IMR-90 (cell line): ENCODE data around the gene PBX3. TPM values are rescaled to one million over a fixed set of nuclear protein-coding genes. Genes with fewer than 3 reads are reported as not detected.

Experiments
- ATAC-seq: fragments of 200-7000 bp; cut with Tn5 transposase; 2 replicates; pipeline ENCODE4 v1.9.1; 2020; ENCODE audit warnings: low read depth, mild to moderate bottlenecking, moderate library complexity
- BruUV-seq: library from RNA; stranded (reverse); fragments of 400-500 nt; replicated peaks from 2 replicates; lab custom pipeline; 2021; lab: Mats Ljungman, UMichigan
- CTCF ChIA-PET: fragments of 300-600 bp; formaldehyde crosslinking; extraction: SDS; loops from one replicate; lab custom pipeline; 2021; ENCODE audit warnings: antibody characterized with exemption; lab: Yijun Ruan, JAX
- POLR2A ChIA-PET: fragments of 300-600 bp; sonication (Branson Sonifier 250); formaldehyde crosslinking; loops from one replicate; lab custom pipeline; 2022; ENCODE audit warnings: antibody characterized with exemption; ENCODE audit not compliant: unreplicated experiment; lab: Charles Lee
- DNase-seq: peaks from one replicate; pipeline ENCODE4 v3.0.0; 2013
- H2AFZ ChIP-seq: replicated peaks from 2 replicates; pipeline ENCODE3; 2013; ENCODE audit warnings: low read length, mild to moderate bottlenecking; ENCODE audit not compliant: poor library complexity
- H2AK5ac ChIP-seq: 2 replicates; pipeline ENCODE4 v1.6.1; 2013; ENCODE audit warnings: low read depth, low read length, inconsistent platforms
- H2AK9ac ChIP-seq: replicated peaks from 2 replicates; pipeline ENCODE3; 2013; ENCODE audit warnings: mild to moderate bottlenecking, low read depth, low read length, moderate library complexity; ENCODE audit not compliant: poor library complexity
- H2BK120ac ChIP-seq: 2 replicates; pipeline ENCODE4 v1.6.1; 2013; ENCODE audit warnings: low read depth, low read length, inconsistent platforms
- H2BK15ac ChIP-seq: 3 replicates; pipeline ENCODE4 v1.6.1; 2013; ENCODE audit warnings: low read depth, low read length, inconsistent platforms
- H2BK20ac ChIP-seq: 2 replicates; pipeline ENCODE4 v1.6.1; 2013; ENCODE audit warnings: low read depth, mild to moderate bottlenecking, inconsistent platforms, low read length, moderate library complexity
- H2BK5ac ChIP-seq: 2 replicates; pipeline ENCODE4 v1.6.1; 2013; ENCODE audit warnings: mild to moderate bottlenecking, low read depth, low read length, inconsistent platforms; ENCODE audit not compliant: poor library complexity, severe bottlenecking
- H3K14ac ChIP-seq: replicated peaks from 2 replicates; pipeline ENCODE4 v1.6.1; 2013; ENCODE audit warnings: low read depth, low read length, inconsistent platforms
- H3K18ac ChIP-seq: 2 replicates; pipeline ENCODE4 v1.6.1; 2013; ENCODE audit warnings: low read depth, low read length, control low read depth
- H3K23ac ChIP-seq: 2 replicates; pipeline ENCODE4 v1.6.1; 2013; ENCODE audit warnings: low read depth, low read length, inconsistent platforms
- H3K27ac ChIP-seq: 2 replicates; pipeline ENCODE4 v1.5.1; 2013; ENCODE audit warnings: mild to moderate bottlenecking, control low read depth, low read length; ENCODE audit not compliant: insufficient read depth
- H3K27me3 ChIP-seq: 2 replicates; pipeline ENCODE4 v1.6.1; 2013; ENCODE audit warnings: low read length; ENCODE audit not compliant: control insufficient read depth, insufficient read depth
- H3K36me3 ChIP-seq: 2 replicates; pipeline ENCODE4 v1.6.1; 2013; ENCODE audit warnings: low read length, mixed read lengths; ENCODE audit not compliant: control insufficient read depth, insufficient read depth
- H3K4ac ChIP-seq: 2 replicates; pipeline ENCODE4 v1.6.1; 2013; ENCODE audit warnings: low read depth, low read length, inconsistent platforms
- H3K4me1 ChIP-seq: 2 replicates; pipeline ENCODE4 v1.6.1; 2013; ENCODE audit warnings: low read length, mixed read lengths; ENCODE audit not compliant: control insufficient read depth, insufficient read depth
- H3K4me2 ChIP-seq: 2 replicates; pipeline ENCODE4 v1.6.1; 2013; ENCODE audit warnings: low read depth, mild to moderate bottlenecking, control low read depth, low read length, moderate library complexity
- H3K4me3 ChIP-seq: 2 replicates; pipeline ENCODE4 v1.5.1; 2013; ENCODE audit warnings: low read depth, mild to moderate bottlenecking, control low read depth, low read length, moderate library complexity; ENCODE audit not compliant: insufficient read depth
- H3K56ac ChIP-seq: 2 replicates; pipeline ENCODE4 v1.6.1; 2013; ENCODE audit warnings: low read length, inconsistent platforms; ENCODE audit not compliant: insufficient read depth; ENCODE audit errors: extremely low read depth
- H3K79me1 ChIP-seq, 2 experiments: 2 replicates each; pipeline ENCODE4 v1.6.1; 2013; ENCODE audit warnings: low read length in 2 of 2, inconsistent platforms in 1 of 2, low read depth in 1 of 2
- H3K9ac ChIP-seq: 2 replicates; pipeline ENCODE4 v1.6.1; 2013; ENCODE audit warnings: low read depth, low read length, control low read depth
- H3K9me1 ChIP-seq: 2 replicates; pipeline ENCODE4 v1.6.1; 2013; ENCODE audit warnings: low read length, inconsistent platforms; ENCODE audit not compliant: insufficient read depth
- H3K9me3 ChIP-seq: 2 replicates; pipeline ENCODE4 v1.6.1; 2013; ENCODE audit warnings: low read length; ENCODE audit not compliant: control insufficient read depth, insufficient read depth
- H4K20me1 ChIP-seq: 2 replicates; pipeline ENCODE4 v1.6.1; 2013; ENCODE audit warnings: low read length, inconsistent platforms; ENCODE audit not compliant: insufficient read depth
- H4K5ac ChIP-seq: 2 replicates; pipeline ENCODE4 v1.6.1; 2013; ENCODE audit warnings: mild to moderate bottlenecking, low read depth, low read length, control low read depth
- H4K8ac ChIP-seq, 2 experiments: 2 replicates each; pipeline ENCODE4 v1.6.1; 2013; ENCODE audit warnings: low read depth in 2 of 2, low read length in 2 of 2, control low read depth in 1 of 2, inconsistent platforms in 1 of 2
- H4K91ac ChIP-seq: 2 replicates; pipeline ENCODE4 v1.6.1; 2013; ENCODE audit warnings: low read depth, low read length, inconsistent platforms; ENCODE audit not compliant: insufficient read depth
- MXI1 ChIP-seq: IDR thresholded peaks from 2 replicates; pipeline ENCODE4 v1.6.1; 2012; ENCODE audit warnings: low read depth, mild to moderate bottlenecking, low read length, moderate library complexity, borderline replicate concordance
- RAD21 ChIP-seq: IDR thresholded peaks from 2 replicates; pipeline ENCODE4 v1.6.1; 2012; ENCODE audit warnings: low read length, improper control_type of control experiment
- RFX5 ChIP-seq: IDR thresholded peaks from 2 replicates; pipeline ENCODE4 v1.8.0; 2012; ENCODE audit warnings: low read depth, mild to moderate bottlenecking, low read length, moderate library complexity
- WGBS, 2 experiments: methylation state at CpG; one replicate each; pipeline versions ENCODE4 v1.1.5 to v1.1.7; 2013; ENCODE audit warnings: missing lambda C conversion rate in 2 of 2; ENCODE audit not compliant: insufficient read length in 1 of 2; ENCODE audit errors: extremely low coverage in 2 of 2; 5-methylcytosine and 5-hydroxymethylcytosine counted together
- dilution Hi-C: fragments of 300-500 bp; cut with HindIII; formaldehyde crosslinking; loops from one replicate; pipeline ENCODE4 v1.14.3; 2018; ENCODE audit warnings: low sequenced_read_pairs; ENCODE audit not compliant: unreplicated experiment
- in situ Hi-C: fragments of 300-500 bp; cut with MboI; formaldehyde crosslinking; loops from 3 replicates; pipeline ENCODE4 v1.14.3; 2019; ENCODE audit warnings: low sequenced_read_pairs, inconsistent platforms, mixed read lengths
- intact Hi-C: fragments of 100-400 bp; cut with micrococcal nuclease; formaldehyde crosslinking; loops from 2 replicates; pipeline ENCODE4 v1.10.0; 2022
- polyA plus RNA-seq, 3 experiments: library from polyadenylated mRNA; depleted of rRNA; stranded (reverse); fragments of >200 nt; gene quantifications; 2 replicates each; pipeline ENCODE4 v1.2.3, GENCODE V29; 2012; ENCODE audit warnings: low replicate concordance in 1 of 3
- total RNA-seq: library from RNA; depleted of rRNA; stranded (reverse); fragments of >200 nt; gene quantifications from 2 replicates; pipeline ENCODE4 v1.2.3, GENCODE V29; 2012

The PBX3 gene
- total and polyA plus RNA-seq, 2 of the 4 experiments (the other 2 are of a cell fraction), result 12.0 to 15.6 TPM

DNA sequence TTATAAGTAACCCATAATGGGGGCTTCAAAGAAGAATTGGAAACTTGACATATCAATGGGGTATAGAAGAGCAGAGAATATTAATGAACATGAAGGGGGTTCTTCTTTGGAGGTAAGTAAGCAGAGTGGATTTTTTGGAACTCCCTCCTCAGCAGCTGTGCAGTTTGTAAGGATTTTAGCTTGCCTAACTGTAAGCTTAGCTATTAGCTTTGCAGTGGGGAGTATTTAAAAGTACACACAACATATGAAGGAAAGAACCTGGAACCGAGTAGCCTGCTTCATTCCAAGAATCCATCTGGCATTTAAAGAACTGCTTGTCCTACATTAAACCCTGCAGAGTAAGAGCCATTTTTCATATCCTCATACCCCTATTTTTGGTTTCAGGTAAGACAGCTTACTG is 2.2 kb upstream of the PBX3 start:
- Histone ChIP-seq H3K27ac (no peak overlapping the region), H4K5ac (no peak overlapping the region), H2BK5ac (peak overlapping the region; percentile 29), H3K4ac (peak overlapping the region; percentile 31; the same call in 1 of the 2 replicates), H4K20me1 (peaks cover 3% of the 10 kb centered on the region; the same call in 1 of the 2 replicates), H3K4me1 (peaks cover 6% of the 10 kb centered on the region), H2AFZ (no peak overlapping the region), H4K91ac (peak overlapping the region; percentile 9; the same call in 1 of the 2 replicates), H3K4me2 (peak overlapping the region; percentile 23; the same call in 1 of the 2 replicates), H2AK9ac (no peak overlapping the region), H3K79me1 (peaks cover 7 to 28% of the 10 kb centered on the region in 2 experiments; a peak in 2 of 4 replicates), H2BK20ac (peak overlapping the region; percentile 77; the same call in 1 of the 2 replicates), H3K23ac (peak overlapping the region; percentile 74), H3K4me3 (no peak overlapping the region), H3K14ac (peak overlapping the region; percentile 48), H2AK5ac (0 out of 2 replicates have a peak overlapping the region, but pooled peaks have one; percentile 18), H3K56ac (0 out of 2 replicates have a peak overlapping the region, but pooled peaks have one; percentile 23), H4K8ac (peak overlapping the region in 1 of 2 experiments; percentile 22; a peak in 1 of 4 replicates), H3K9me1 (peaks cover 4% of the 10 kb centered on the region), H2BK120ac (peak overlapping the region; percentile 39), H3K27me3 (no peaks in the 10 kb centered on the region), H3K18ac (no peak overlapping the region), H3K9ac (no peak overlapping the region), H2BK15ac (peak overlapping the region; percentile 98; the same call in 1 of the 3 replicates), H3K36me3 (no peaks in the 10 kb centered on the region), H3K9me3 (no peaks in the 10 kb centered on the region)
- dilution Hi-C loops (no loop called here), in situ Hi-C loops (no loop called here), intact Hi-C loops (loop anchor here (5.0 to 10.0 kb wide), 4 partner anchors 142 to 750 kb away; no protein-coding TSS in a partner anchor)
- TF ChIP-seq MXI1 (no peak), RAD21 (no peak), RFX5 (no peak)
- no CpG with 5 or more reads among the region's 1 CpG for WGBS, 2 experiments
- DNase-seq (no peak), ATAC-seq (no peak)
- ChIA-PET CTCF (interaction anchor here (0.8 kb wide), 2 partner anchors 11 to 1139 kb away, joined by 3 read pairs; no protein-coding TSS in a partner anchor), POLR2A (no interaction called here)
- BruUV-seq, result no TSS peak
